Stimulated activated CD4-positive, alpha-beta T cell treated with anti-CD3 and anti-CD28 coated beads, Interleukin-4, amount 100 ng/mL, for 1 hour (primary cell): Measurements from ENCODE around the gene ROBO1.
"Not testable (repeated sequence)": the region's sequence is repeated elsewhere in the genome, so short reads cannot be mapped to it uniquely, and the experiment has no call there.

Experiments
- DNase-seq: peaks from one replicate; pipeline ENCODE4 v3.0.0-alpha.2; 2020

Gene ROBO1

GRCh38 chr3:78757731-78758130 is 1010.1 kb downstream of the ROBO1 start:
- DNase-seq = no peak

GRCh38 chr3:78754066-78754743 is 1013.6 kb downstream of the ROBO1 start:
- no peak for DNase-seq

- DNase-seq = no peak
These were observed 1016.5 kb downstream of the ROBO1 start for GRCh38 chr3:78751266-78751665.

GRCh38 chr3:78750291-78750690 is 1017.5 kb downstream of the ROBO1 start:
- not testable (repeated sequence) for DNase-seq

- no peak for DNase-seq
These were observed 1018.7 kb downstream of the ROBO1 start for GRCh38 chr3:78749056-78749455.

GRCh38 chr3:78745847-78746246 is 1022.0 kb downstream of the ROBO1 start:
- no peak for DNase-seq

- no peak for DNase-seq
These were observed 1025.3 kb downstream of the ROBO1 start for GRCh38 chr3:78742491-78742890.

- no peak for DNase-seq
These were observed 1025.8 kb downstream of the ROBO1 start for GRCh38 chr3:78742041-78742440.

- no peak for DNase-seq
These were observed 1026.6 kb downstream of the ROBO1 start for GRCh38 chr3:78741066-78741645.

GRCh38 chr3:78738833-78739232 is 1029.0 kb downstream of the ROBO1 start:
- DNase-seq = no peak

GRCh38 chr3:78737988-78738387 is 1029.8 kb downstream of the ROBO1 start:
- no peak for DNase-seq

- no peak for DNase-seq
These were observed 1030.9 kb downstream of the ROBO1 start for GRCh38 chr3:78736863-78737262.

GRCh38 chr3:78734048-78734637 is 1033.7 kb downstream of the ROBO1 start:
- no peak for DNase-seq

- DNase-seq = no peak
These were observed 1034.9 kb downstream of the ROBO1 start for GRCh38 chr3:78732893-78733292.

- no peak for DNase-seq
These were observed 1035.3 kb downstream of the ROBO1 start for GRCh38 chr3:78732471-78732870.

- DNase-seq = no peak
These were observed 1037.9 kb downstream of the ROBO1 start for GRCh38 chr3:78729946-78730345.

- no peak for DNase-seq
These were observed 1039.2 kb downstream of the ROBO1 start for GRCh38 chr3:78728406-78729145.

GRCh38 chr3:78726545-78726944 is 1041.3 kb downstream of the ROBO1 start:
- DNase-seq = no peak

- no peak for DNase-seq
These were observed 1042.0 kb downstream of the ROBO1 start for GRCh38 chr3:78725703-78726246.

- DNase-seq = no peak
These were observed 1042.9 kb downstream of the ROBO1 start for GRCh38 chr3:78724859-78725258.

GRCh38 chr3:78724364-78724763 is 1043.4 kb downstream of the ROBO1 start:
- not testable (repeated sequence) for DNase-seq

- DNase-seq = no peak
These were observed 1045.8 kb downstream of the ROBO1 start for GRCh38 chr3:78721771-78722543.

- no peak for DNase-seq
These were observed 1049.1 kb downstream of the ROBO1 start for GRCh38 chr3:78718707-78719106.
